HG03469 (cell line): ENCODE results near the gene AHNAK.

Experiments used
- ATAC-seq: cut with Tn5 transposase; IDR thresholded peaks from one replicate; pipeline ENCODE4 v1.9.1; 2021; ENCODE audit warnings: mild to moderate bottlenecking, moderate library complexity, moderate number of reproducible peaks; ENCODE audit not compliant: unreplicated experiment

Gene AHNAK

GRCh38 chr11:62413060-62413696 lies 133.4 kb downstream of the AHNAK start:
- ATAC-seq = no peak

- no peak for ATAC-seq
Measured at GRCh38 chr11:62411524-62411923, 135.1 kb downstream of the AHNAK start.

DNA sequence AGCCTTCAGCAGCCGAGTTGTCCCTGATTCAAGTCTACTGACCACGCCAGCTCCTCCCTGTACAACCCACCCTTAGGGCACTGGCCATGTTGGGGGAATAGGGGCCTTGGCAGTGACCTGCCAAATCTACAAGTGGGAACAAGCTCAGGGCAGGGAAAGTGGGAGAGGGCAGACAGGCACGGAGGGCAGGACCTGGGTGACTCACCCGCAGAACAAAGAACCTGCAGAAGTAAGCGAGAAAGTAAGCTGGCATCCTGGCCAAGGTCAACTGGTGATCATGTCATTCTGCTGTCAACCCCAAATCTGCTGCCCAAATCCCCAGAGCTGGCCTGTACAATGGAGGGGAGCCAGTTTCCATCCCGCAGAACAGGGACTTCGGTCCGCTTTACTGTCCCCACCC lies 135.6 kb downstream of the AHNAK start:
- ATAC-seq = no peak

DNA sequence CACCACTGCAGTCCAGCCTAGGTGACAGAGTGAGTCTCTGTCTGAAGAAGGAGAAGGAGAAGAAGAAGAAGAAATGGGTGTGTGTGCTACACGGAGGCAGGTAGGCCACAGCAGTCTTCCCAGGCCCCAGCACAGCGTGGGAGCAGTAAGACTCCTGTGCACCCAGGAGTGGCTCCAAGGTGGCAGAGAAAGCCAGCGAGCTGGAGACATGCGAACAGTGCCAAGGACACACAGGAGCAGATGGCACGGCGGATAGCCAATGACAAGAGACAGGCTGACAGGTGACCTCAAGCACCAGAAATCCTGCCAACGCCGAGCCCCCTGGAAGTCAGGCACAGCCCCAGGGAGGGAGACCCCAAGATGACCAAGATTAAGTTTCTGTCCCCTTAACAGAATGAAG lies 136.8 kb downstream of the AHNAK start:
- ATAC-seq = no peak

DNA sequence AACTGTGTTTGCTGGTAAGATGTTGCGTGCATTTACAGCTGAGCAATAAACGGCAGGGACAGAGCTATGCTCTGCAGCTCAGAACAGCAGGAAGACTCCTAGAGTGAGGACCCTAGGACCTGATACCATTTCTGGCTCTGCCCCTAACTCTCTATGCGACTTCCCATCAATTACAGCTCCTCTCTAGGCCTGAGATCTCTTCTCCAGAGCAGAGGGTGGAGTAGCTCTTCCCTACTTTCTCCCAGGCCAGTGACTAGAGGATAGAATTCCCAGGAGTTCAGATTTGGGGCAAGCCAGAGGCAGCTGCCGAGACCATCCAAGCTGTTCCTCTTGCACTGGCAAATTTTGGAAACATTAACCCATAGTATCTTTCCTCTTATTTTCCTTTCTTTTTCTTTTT lies 140.6 kb downstream of the AHNAK start:
- ATAC-seq = no peak

DNA sequence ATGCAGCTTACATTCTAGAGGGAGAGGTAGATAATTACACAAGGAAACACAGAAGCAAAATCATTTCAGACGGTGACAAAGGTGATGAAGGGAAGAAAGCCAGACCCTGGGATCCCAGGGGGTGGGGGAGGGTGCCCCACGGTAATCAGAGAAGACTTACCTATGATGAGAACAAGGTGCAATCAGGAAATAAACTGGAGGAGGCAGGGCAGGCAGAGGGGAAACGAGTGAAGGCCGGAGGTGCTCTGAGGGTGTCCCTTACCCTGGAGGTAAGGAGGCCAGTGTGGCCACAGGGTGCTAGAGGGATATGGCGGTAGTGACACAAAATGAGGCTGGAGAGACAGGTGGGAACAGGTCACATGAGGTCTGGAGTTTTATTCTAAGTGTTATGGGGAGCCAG lies 141.7 kb downstream of the AHNAK start:
- no peak for ATAC-seq

GRCh38 chr11:62404435-62404834 lies 142.2 kb downstream of the AHNAK start:
- no peak for ATAC-seq

- ATAC-seq = no peak
Measured at GRCh38 chr11:62402960-62403730, 143.5 kb downstream of the AHNAK start.

DNA sequence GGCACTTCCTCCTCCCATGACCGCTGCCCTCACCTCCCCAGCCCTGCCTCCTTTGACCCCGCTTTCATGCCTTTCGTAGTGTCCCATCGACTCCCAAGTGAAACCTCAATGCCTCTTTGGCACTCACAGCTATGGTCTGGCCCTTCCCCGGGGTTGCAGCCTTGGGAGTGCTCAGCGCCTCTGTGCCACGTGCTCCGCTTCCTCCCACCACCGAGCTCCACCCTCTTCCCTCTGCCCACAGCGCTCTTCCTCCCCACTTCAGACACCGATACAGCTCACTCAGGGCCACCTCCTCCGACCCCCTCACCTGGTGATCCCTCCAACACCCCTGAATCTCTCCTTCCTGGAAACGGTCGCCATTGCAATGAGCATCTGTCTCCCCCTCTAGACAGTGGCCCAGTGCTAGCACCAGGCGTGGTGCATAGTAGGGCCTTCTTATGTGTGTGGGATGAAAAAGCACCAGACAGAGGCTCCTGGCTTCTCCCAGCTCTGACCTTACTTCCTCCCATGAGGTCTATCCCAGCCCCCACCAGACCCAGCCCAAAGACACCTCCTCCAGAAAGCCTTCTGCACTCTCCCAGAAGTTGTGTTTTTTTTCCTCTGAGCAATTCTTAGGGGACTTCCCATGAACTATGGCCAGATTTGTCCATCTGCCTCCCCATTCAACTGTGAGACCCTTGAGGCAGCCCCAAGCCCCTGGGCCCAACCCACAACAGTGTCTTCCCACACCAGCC lies 144.2 kb downstream of the AHNAK start:
- no peak for ATAC-seq

GRCh38 chr11:62401811-62402210 lies 144.8 kb downstream of the AHNAK start:
- ATAC-seq = no peak

GRCh38 chr11:62401356-62401755 lies 145.2 kb downstream of the AHNAK start:
- no peak for ATAC-seq

GRCh38 chr11:62400760-62401159 lies 145.8 kb downstream of the AHNAK start:
- ATAC-seq = no peak

- no peak for ATAC-seq
Measured at GRCh38 chr11:62400281-62400680, 146.3 kb downstream of the AHNAK start.

DNA sequence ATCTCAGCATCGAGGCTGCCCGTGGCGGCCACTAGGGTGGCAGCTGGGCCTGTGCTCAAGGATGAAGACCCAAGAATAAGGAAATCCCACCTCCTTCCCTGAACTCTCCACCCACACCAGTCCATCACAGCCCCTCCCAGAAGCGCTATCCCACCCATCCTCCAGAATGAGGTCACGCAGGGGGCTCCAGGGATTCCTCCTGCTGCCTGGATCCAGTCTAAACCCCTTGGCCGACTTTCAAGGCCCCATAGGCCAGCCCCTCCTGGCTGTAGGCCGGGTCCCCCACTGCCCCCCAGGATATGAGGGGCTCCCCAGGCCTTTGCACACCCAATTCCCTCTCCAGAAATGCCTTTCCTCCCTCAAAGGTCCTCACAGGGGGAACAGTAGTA lies 146.7 kb downstream of the AHNAK start:
- no peak for ATAC-seq

- no peak for ATAC-seq
Measured at GRCh38 chr11:62399172-62399877, 147.3 kb downstream of the AHNAK start.

GRCh38 chr11:62398011-62398994 lies 148.3 kb downstream of the AHNAK start:
- no peak for ATAC-seq

DNA sequence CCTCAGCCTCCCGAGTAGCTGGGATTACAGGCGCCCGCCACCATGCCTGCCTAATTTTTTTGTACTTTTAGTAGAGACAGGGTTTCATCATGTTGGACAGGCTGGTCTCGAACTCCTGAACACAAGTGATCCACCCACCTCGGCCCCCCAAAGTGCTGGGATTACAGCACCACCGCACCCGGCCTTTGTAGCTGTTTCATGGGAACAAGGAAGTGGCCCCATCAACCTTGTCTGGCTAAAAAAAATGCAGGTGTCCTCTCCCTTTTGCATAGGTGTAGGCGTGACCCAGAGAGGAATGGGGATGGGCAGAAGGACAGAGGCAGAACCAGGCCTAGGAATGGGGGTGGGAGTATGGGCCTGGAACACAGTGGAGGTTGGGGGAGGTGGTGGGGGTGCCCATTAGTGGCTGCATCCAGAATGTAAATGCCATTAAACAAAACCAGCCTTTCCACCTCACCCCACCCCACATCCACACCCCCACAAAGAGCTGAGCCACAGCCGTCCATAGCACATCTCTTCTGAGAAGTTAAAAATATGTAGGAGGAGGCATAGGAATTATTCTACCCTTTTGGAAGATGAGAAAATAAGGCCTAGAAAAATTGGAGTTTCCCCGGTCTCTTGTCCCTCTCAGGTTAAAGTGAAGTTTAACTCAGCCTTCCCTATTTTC lies 150.6 kb downstream of the AHNAK start:
- no peak for ATAC-seq

GRCh38 chr11:62394825-62395538 lies 151.6 kb downstream of the AHNAK start:
- ATAC-seq = no peak

- ATAC-seq = no peak
Measured at GRCh38 chr11:62393735-62394134, 152.9 kb downstream of the AHNAK start.
